ENCODE data around the gene FERMT1. TPM values are rescaled to one million over a fixed set of nuclear protein-coding genes. Genes with fewer than 3 reads are reported as not detected.
"Not testable (repeated sequence)": the region's sequence is repeated elsewhere in the genome, so short reads cannot be mapped to it uniquely, and the experiment has no call there.

Gene FERMT1
- polyA plus RNA-seq, 2 donors = 10.9 to 14.0 TPM

GRCh38 chr20:6120491-6120988 is 2.3 kb downstream of the FERMT1 start:
- no peak overlapping the region for H3K4me3 ChIP-seq (ENCODE audit: low read depth in 1 of 2, low read length in 2 of 2)
- H3K9me3 ChIP-seq (ENCODE audit: control insufficient read depth in 2 of 2, insufficient read depth in 1 of 2, low read depth in 1 of 2, low read length in 1 of 2) = peaks cover 0 to 3% of the 10 kb centered on the region in 2 donors
- peaks cover 0 to 3% of the 10 kb centered on the region in 2 donors for H3K36me3 ChIP-seq (ENCODE audit: control insufficient read depth in 2 of 2, insufficient read depth in 2 of 2, low read length in 1 of 2)
- WGBS, 2 donors = 59 to 71% methylated on average over 3 of the region's 3 CpGs
- H3K27ac ChIP-seq (ENCODE audit: low read depth in 2 of 2, low read length in 1 of 2) = no peak overlapping the region
- peaks cover 0 to 3% of the 10 kb centered on the region in 2 donors for H3K4me1 ChIP-seq (ENCODE audit: control insufficient read depth in 2 of 2, insufficient read depth in 2 of 2, low read length in 1 of 2)
- no peaks in the 10 kb centered on the region for H3K27me3 ChIP-seq (ENCODE audit: control insufficient read depth in 1 of 2, insufficient read depth in 2 of 2, low read length in 2 of 2)

GRCh38 chr20:6116758-6117157 is 6.1 kb downstream of the FERMT1 start:
- no peaks in the 10 kb centered on the region for H3K4me1 ChIP-seq (ENCODE audit: control insufficient read depth in 2 of 2, insufficient read depth in 2 of 2, low read length in 1 of 2)
- H3K27ac ChIP-seq (ENCODE audit: low read depth in 2 of 2, low read length in 1 of 2) = no peak overlapping the region
- no peaks in the 10 kb centered on the region for H3K27me3 ChIP-seq (ENCODE audit: control insufficient read depth in 1 of 2, insufficient read depth in 2 of 2, low read length in 2 of 2)
- H3K9me3 ChIP-seq (ENCODE audit: control insufficient read depth in 2 of 2, insufficient read depth in 1 of 2, low read depth in 1 of 2, low read length in 1 of 2) = peaks cover 3% of the 10 kb centered on the region in 2 donors
- peaks cover 0 to 6% of the 10 kb centered on the region in 2 donors for H3K36me3 ChIP-seq (ENCODE audit: control insufficient read depth in 2 of 2, insufficient read depth in 2 of 2, low read length in 1 of 2)
- no peak overlapping the region for H3K4me3 ChIP-seq (ENCODE audit: low read depth in 1 of 2, low read length in 2 of 2)
- 81 to 90% methylated on average over 3 of the region's 3 CpGs for WGBS, 2 donors

DNA sequence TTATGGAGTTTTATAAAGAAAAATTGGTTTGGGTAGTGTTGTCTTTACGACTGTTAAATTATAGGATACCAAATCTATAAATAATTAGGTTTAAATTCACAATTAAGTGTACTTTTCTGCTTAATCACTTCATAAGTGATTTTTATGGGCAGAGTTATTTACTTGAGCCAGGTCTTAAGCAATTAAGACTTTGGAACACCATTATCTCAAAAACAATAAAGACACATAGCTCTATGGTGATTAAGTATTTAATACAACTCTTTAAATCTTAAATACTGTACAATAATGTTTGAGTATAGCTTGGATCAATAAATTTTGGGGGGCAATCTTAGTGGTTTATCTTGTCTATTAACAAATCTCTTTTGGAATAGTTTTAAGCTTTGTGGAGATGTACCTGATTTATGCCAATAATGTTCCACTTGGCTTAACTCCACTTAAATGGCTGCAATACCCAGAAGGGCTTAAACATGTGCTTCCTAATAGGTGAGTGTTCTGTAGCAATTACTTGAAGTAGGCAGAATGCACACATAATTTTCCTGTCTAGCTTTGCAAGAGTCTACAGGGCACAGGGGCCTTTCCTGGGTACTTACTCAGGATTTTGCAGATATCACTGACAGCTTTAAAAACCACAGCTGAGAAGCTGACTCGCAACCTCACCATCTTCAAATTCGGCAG is 7.5 kb downstream of the FERMT1 start:
- Histone ChIP-seq H3K36me3 (ENCODE audit: control insufficient read depth in 2 of 2, insufficient read depth in 2 of 2, low read length in 1 of 2) (peaks cover 0 to 6% of the 10 kb centered on the region in 2 donors), H3K27me3 (ENCODE audit: control insufficient read depth in 1 of 2, insufficient read depth in 2 of 2, low read length in 2 of 2) (no peaks in the 10 kb centered on the region), H3K4me1 (ENCODE audit: control insufficient read depth in 2 of 2, insufficient read depth in 2 of 2, low read length in 1 of 2) (no peaks in the 10 kb centered on the region), H3K27ac (ENCODE audit: low read depth in 2 of 2, low read length in 1 of 2) (no peak overlapping the region), H3K4me3 (ENCODE audit: low read depth in 1 of 2, low read length in 2 of 2) (no peak overlapping the region), H3K9me3 (ENCODE audit: control insufficient read depth in 2 of 2, insufficient read depth in 1 of 2, low read depth in 1 of 2, low read length in 1 of 2) (peaks cover 3% of the 10 kb centered on the region in 2 donors)
- 93% methylated on average over 3 of the region's 3 CpGs for WGBS, 2 donors

DNA sequence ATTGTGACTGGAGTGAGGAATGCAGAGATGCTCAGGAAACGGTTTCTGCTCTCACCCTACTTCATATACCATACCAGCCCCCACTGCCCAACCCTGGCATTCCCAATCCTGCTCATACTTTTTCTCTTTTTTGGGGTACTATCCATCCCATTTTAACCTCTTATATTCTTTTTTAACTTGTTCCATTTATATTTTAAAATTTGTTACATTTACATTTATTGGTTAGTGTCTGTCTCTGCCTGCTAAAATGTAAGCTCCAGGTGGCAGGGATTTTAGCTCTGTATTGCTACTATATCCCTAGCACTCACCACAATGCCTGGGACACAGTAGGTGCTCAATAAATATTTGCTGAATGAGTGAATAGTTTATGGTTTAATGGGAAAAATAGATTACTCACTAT is 8.1 kb downstream of the FERMT1 start:
- 83 to 84% methylated on average over 1 of the region's 1 CpG for WGBS, 2 donors
- Histone ChIP-seq H3K4me1 (ENCODE audit: control insufficient read depth in 2 of 2, insufficient read depth in 2 of 2, low read length in 1 of 2) (no peaks in the 10 kb centered on the region), H3K36me3 (ENCODE audit: control insufficient read depth in 2 of 2, insufficient read depth in 2 of 2, low read length in 1 of 2) (peaks cover 0 to 8% of the 10 kb centered on the region in 2 donors)

DNA sequence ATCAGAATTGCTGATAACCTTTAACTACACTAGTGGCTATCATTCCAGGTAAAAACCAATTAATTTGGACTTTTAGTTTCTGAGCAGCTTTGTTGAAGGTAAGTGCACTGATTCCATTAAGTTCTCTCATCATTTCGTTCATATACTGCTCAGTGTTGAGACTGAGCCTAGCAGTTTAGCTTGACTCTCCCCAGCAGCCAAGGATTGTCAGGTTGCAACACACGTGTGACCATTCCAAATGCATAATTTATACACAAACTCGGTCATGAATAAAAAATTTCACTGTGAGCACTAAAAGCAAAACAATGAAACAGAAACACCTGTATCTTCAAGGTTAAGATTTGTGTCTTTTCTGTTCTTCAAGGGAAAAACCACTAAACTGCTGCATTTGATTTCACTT is 8.9 kb downstream of the FERMT1 start:
- peaks cover 0 to 11% of the 10 kb centered on the region in 2 donors for H3K36me3 ChIP-seq (ENCODE audit: control insufficient read depth in 2 of 2, insufficient read depth in 2 of 2, low read length in 1 of 2)
- no peaks in the 10 kb centered on the region for H3K27me3 ChIP-seq (ENCODE audit: control insufficient read depth in 1 of 2, insufficient read depth in 2 of 2, low read length in 2 of 2)
- H3K9me3 ChIP-seq (ENCODE audit: control insufficient read depth in 2 of 2, insufficient read depth in 1 of 2, low read depth in 1 of 2, low read length in 1 of 2) = peaks cover 3% of the 10 kb centered on the region in 2 donors
- H3K27ac ChIP-seq (ENCODE audit: low read depth in 2 of 2, low read length in 1 of 2) = no peak overlapping the region
- no peak overlapping the region for H3K4me3 ChIP-seq (ENCODE audit: low read depth in 1 of 2, low read length in 2 of 2)
- no peaks in the 10 kb centered on the region for H3K4me1 ChIP-seq (ENCODE audit: control insufficient read depth in 2 of 2, insufficient read depth in 2 of 2, low read length in 1 of 2)
- WGBS, 2 donors = 89% methylated on average over 3 of the region's 3 CpGs

More for the DNA sequence above, 8.1 kb downstream of the FERMT1 start:
- H3K27ac ChIP-seq (ENCODE audit: low read depth in 2 of 2, low read length in 1 of 2) = no peak overlapping the region
- no peaks in the 10 kb centered on the region for H3K27me3 ChIP-seq (ENCODE audit: control insufficient read depth in 1 of 2, insufficient read depth in 2 of 2, low read length in 2 of 2)
- H3K9me3 ChIP-seq (ENCODE audit: control insufficient read depth in 2 of 2, insufficient read depth in 1 of 2, low read depth in 1 of 2, low read length in 1 of 2) = peaks cover 3% of the 10 kb centered on the region in 2 donors
- no peak overlapping the region for H3K4me3 ChIP-seq (ENCODE audit: low read depth in 1 of 2, low read length in 2 of 2)

- not testable (repeated sequence) for H3K36me3 ChIP-seq (ENCODE audit: control insufficient read depth in 2 of 2, insufficient read depth in 2 of 2, low read length in 1 of 2); H3K9me3 ChIP-seq (ENCODE audit: control insufficient read depth in 2 of 2, insufficient read depth in 1 of 2, low read depth in 1 of 2, low read length in 1 of 2); H3K4me3 ChIP-seq (ENCODE audit: low read depth in 1 of 2, low read length in 2 of 2); H3K27me3 ChIP-seq (ENCODE audit: control insufficient read depth in 1 of 2, insufficient read depth in 2 of 2, low read length in 2 of 2); H3K4me1 ChIP-seq (ENCODE audit: control insufficient read depth in 2 of 2, insufficient read depth in 2 of 2, low read length in 1 of 2); H3K27ac ChIP-seq (ENCODE audit: low read depth in 2 of 2, low read length in 1 of 2)
- WGBS, 2 donors = 82 to 84% methylated on average over 2 of the region's 2 CpGs
These were observed 9.9 kb downstream of the FERMT1 start for GRCh38 chr20:6112965-6113364.

DNA sequence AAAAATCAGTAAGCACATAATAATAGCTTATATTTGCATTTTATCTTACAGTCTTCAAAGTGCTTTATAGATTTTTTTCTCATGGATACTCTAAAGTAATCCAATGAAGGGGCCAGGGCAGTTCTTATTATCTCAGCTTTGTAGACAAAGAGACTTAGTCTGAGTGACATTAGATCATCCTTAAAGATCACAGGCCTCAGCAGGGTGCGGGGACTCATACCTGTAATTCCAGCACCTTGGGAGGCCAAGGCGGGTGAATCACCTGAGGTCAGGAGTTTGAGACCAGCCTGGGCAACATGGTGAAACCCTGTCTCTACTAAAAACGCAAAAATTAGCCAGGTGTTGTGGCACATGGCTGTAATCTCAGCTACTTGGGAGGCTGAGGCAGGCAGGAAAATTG is 14.5 kb downstream of the FERMT1 start:
- Histone ChIP-seq H3K36me3 (ENCODE audit: control insufficient read depth in 2 of 2, insufficient read depth in 2 of 2, low read length in 1 of 2) (peaks cover 0 to 16% of the 10 kb centered on the region in 2 donors), H3K4me1 (ENCODE audit: control insufficient read depth in 2 of 2, insufficient read depth in 2 of 2, low read length in 1 of 2) (no peaks in the 10 kb centered on the region), H3K27ac (ENCODE audit: low read depth in 2 of 2, low read length in 1 of 2) (no peak overlapping the region), H3K27me3 (ENCODE audit: control insufficient read depth in 1 of 2, insufficient read depth in 2 of 2, low read length in 2 of 2) (no peaks in the 10 kb centered on the region), H3K9me3 (ENCODE audit: control insufficient read depth in 2 of 2, insufficient read depth in 1 of 2, low read depth in 1 of 2, low read length in 1 of 2) (peaks cover 0 to under 1% of the 10 kb centered on the region in 2 donors), H3K4me3 (ENCODE audit: low read depth in 1 of 2, low read length in 2 of 2) (no peak overlapping the region)
- 74 to 82% methylated on average over 3 of the region's 3 CpGs for WGBS, 2 donors

- peaks cover 0 to 13% of the 10 kb centered on the region in 2 donors for H3K36me3 ChIP-seq (ENCODE audit: control insufficient read depth in 2 of 2, insufficient read depth in 2 of 2, low read length in 1 of 2)
- H3K4me1 ChIP-seq (ENCODE audit: control insufficient read depth in 2 of 2, insufficient read depth in 2 of 2, low read length in 1 of 2) = no peaks in the 10 kb centered on the region
- no peaks in the 10 kb centered on the region for H3K9me3 ChIP-seq (ENCODE audit: control insufficient read depth in 2 of 2, insufficient read depth in 1 of 2, low read depth in 1 of 2, low read length in 1 of 2)
- WGBS, 2 donors = 72 to 78% methylated on average over 7 of the region's 7 CpGs
- no peak overlapping the region for H3K4me3 ChIP-seq (ENCODE audit: low read depth in 1 of 2, low read length in 2 of 2)
- H3K27me3 ChIP-seq (ENCODE audit: control insufficient read depth in 1 of 2, insufficient read depth in 2 of 2, low read length in 2 of 2) = no peaks in the 10 kb centered on the region
- H3K27ac ChIP-seq (ENCODE audit: low read depth in 2 of 2, low read length in 1 of 2) = no peak overlapping the region
These were observed 18.2 kb downstream of the FERMT1 start for GRCh38 chr20:6104493-6105188.

- no peaks in the 10 kb centered on the region for H3K9me3 ChIP-seq (ENCODE audit: control insufficient read depth in 2 of 2, insufficient read depth in 1 of 2, low read depth in 1 of 2, low read length in 1 of 2)
- no peak overlapping the region for H3K4me3 ChIP-seq (ENCODE audit: low read depth in 1 of 2, low read length in 2 of 2)
- H3K4me1 ChIP-seq (ENCODE audit: control insufficient read depth in 2 of 2, insufficient read depth in 2 of 2, low read length in 1 of 2) = no peaks in the 10 kb centered on the region
- H3K27ac ChIP-seq (ENCODE audit: low read depth in 2 of 2, low read length in 1 of 2) = no peak overlapping the region
- no peaks in the 10 kb centered on the region for H3K27me3 ChIP-seq (ENCODE audit: control insufficient read depth in 1 of 2, insufficient read depth in 2 of 2, low read length in 2 of 2)
- WGBS, 2 donors = 56 to 67% methylated on average over 1 of the region's 1 CpG
- H3K36me3 ChIP-seq (ENCODE audit: control insufficient read depth in 2 of 2, insufficient read depth in 2 of 2, low read length in 1 of 2) = peaks cover 0 to 9% of the 10 kb centered on the region in 2 donors
These were observed 19.5 kb downstream of the FERMT1 start for GRCh38 chr20:6103301-6103700.
